Breast epithelium (tissue), 4 donors: ENCODE results near the gene KIAA0232. TPM values are rescaled to one million over a fixed set of nuclear protein-coding genes. Genes with fewer than 3 reads are reported as not detected.
"Not testable (repeated sequence)": the region's sequence is repeated elsewhere in the genome, so short reads cannot be mapped to it uniquely, and the experiment has no call there.

Source experiments
- DNase-seq, 2 donors: peaks; one replicate each; pipeline ENCODE4 v3.0.0-alpha.2; 2019; ENCODE audit warnings: low spot score in 2 of 2
- H3K27ac ChIP-seq, 2 donors: fragments of 200-600 bp; sonication (generic) in 1 of 2; one replicate each; pipeline ENCODE4 v1.5.1; 2016 to 2019; ENCODE audit warnings: mild to moderate bottlenecking in 1 of 2
- H3K27me3 ChIP-seq, 2 donors: fragments of 200-600 bp; sonication (generic) in 1 of 2; one replicate each; pipeline versions ENCODE4 v1.5.1 to v1.6.0; 2017 to 2019; ENCODE audit warnings: control low read depth in 1 of 2, mild to moderate bottlenecking in 1 of 2
- H3K36me3 ChIP-seq: fragments of 200-600 bp; one replicate; pipeline ENCODE4 v1.5.1; 2019
- H3K4me1 ChIP-seq, 2 donors: fragments of 200-600 bp; sonication (generic); one replicate each; pipeline ENCODE4 v1.5.1; 2016 to 2019; ENCODE audit warnings: control low read depth in 1 of 2
- H3K4me3 ChIP-seq, 3 donors: fragments of 200-600 bp; sonication (generic); 1 replicate in 2 of 3; 2 replicates in 1 of 3; pipeline ENCODE4 v1.5.1; 2016 to 2019; ENCODE audit warnings: mild to moderate bottlenecking in 3 of 3, moderate library complexity in 2 of 3
- H3K9me3 ChIP-seq, 2 donors: fragments of 200-600 bp; sonication (generic) in 1 of 2; one replicate each; pipeline ENCODE4 v1.5.1; 2016 to 2019; ENCODE audit warnings: control low read depth in 1 of 2
- POLR2A ChIP-seq: fragments of 450-650 bp; IDR thresholded peaks from one replicate; pipeline ENCODE4 v1.6.1; 2016; ENCODE audit warnings: antibody characterized with exemption, mild to moderate bottlenecking, moderate library complexity
- POLR2AphosphoS5 ChIP-seq, 3 donors: sonication (generic); formaldehyde crosslinking; IDR thresholded peaks; one replicate each; pipeline ENCODE4 v1.6.1; 2017; ENCODE audit warnings: antibody characterized with exemption in 3 of 3
- intact Hi-C: fragments of 100-400 bp; cut with DNase I; formaldehyde crosslinking; loops from one replicate; pipeline ENCODE4 v1.15.1; 2023; ENCODE audit warnings: low total_unique reads
- total RNA-seq, 3 donors: library from RNA; depleted of rRNA; stranded (reverse); fragments of >200 nt; gene quantifications; one replicate each; pipeline ENCODE4 v1.1.0, GENCODE V29; 2016
- TF ChIP-seq, protein P1 (sequence below), 3 donors: fragments of 450-650 bp; IDR thresholded peaks; one replicate each; pipeline ENCODE4 v1.5.1; 2016 to 2017; ENCODE audit warnings: antibody characterized with exemption in 3 of 3, mild to moderate bottlenecking in 3 of 3, moderate library complexity in 3 of 3

KIAA0232 gene
- total RNA-seq, 3 donors from 2014 or later = 31.5 to 40.8 (median 31.7) TPM

DNA sequence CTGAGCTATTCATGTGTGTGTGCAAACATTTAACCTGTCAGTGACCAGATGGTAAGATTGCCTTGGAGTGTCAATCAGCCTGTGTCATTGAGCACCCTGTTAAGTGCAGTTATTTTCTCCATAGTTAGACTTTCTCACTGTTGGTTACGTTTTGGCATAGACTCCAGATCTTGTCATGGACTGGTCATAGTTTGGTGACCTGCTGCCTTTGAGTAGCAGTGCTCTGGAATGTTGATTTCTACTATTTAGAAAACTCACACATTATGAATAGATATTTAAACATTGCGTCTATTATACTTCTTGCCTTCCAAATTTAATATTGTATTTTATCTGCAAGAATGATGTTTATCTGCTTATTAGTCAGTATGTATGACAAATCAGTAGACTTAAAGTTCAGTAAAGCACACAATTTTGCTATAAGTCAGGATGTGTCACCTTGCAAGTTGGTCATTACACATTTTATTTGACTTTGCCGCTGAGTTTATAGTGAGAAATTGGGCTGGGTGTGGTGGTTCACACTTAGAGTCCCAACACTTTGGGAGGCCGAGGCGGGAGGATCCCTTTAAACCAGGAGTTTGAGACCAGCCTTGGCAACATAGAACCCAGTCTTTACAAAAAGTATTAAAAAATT is 42.4 kb downstream of the KIAA0232 start:
- peaks cover 0 to 17% of the 10 kb centered on the region in 2 donors for H3K9me3 ChIP-seq
- no peak overlapping the region for H3K27ac ChIP-seq
- H3K4me3 ChIP-seq = no peak overlapping the region
- intact Hi-C loops = no loop called here
- no peak for DNase-seq
- H3K36me3 ChIP-seq = peaks cover 4% of the 10 kb centered on the region
- H3K27me3 ChIP-seq = no peaks in the 10 kb centered on the region
- H3K4me1 ChIP-seq = no peaks in the 10 kb centered on the region
- TF ChIP-seq, protein P1, sequence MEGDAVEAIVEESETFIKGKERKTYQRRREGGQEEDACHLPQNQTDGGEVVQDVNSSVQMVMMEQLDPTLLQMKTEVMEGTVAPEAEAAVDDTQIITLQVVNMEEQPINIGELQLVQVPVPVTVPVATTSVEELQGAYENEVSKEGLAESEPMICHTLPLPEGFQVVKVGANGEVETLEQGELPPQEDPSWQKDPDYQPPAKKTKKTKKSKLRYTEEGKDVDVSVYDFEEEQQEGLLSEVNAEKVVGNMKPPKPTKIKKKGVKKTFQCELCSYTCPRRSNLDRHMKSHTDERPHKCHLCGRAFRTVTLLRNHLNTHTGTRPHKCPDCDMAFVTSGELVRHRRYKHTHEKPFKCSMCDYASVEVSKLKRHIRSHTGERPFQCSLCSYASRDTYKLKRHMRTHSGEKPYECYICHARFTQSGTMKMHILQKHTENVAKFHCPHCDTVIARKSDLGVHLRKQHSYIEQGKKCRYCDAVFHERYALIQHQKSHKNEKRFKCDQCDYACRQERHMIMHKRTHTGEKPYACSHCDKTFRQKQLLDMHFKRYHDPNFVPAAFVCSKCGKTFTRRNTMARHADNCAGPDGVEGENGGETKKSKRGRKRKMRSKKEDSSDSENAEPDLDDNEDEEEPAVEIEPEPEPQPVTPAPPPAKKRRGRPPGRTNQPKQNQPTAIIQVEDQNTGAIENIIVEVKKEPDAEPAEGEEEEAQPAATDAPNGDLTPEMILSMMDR (IDR thresholded peaks at IDR 0.05) = no peak
- TF ChIP-seq POLR2AphosphoS5 (IDR thresholded peaks at IDR 0.05) (no peak), POLR2A (no peak)

DNA sequence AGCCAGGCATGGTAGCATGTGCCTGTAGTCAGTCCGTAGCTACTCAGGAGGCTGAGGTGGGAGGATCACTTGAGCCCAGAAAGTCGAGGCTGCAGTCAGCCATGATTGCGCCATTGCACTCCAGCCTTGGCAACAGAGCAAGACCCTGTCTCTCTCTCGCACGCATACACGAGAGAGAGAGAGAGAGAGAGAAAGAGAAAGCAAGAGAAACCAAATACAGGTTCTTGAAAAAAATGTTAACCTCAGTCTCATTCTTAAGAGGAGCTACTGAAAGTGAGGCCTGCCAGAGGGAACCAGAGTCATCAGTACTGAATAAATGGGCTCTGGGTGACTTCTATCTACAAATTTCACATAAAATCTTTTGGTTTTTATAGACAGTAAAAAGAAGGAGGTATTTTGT is 42.9 kb downstream of the KIAA0232 start:
- peaks cover 0 to 13% of the 10 kb centered on the region in 2 donors for H3K9me3 ChIP-seq
- peaks cover 4% of the 10 kb centered on the region for H3K36me3 ChIP-seq
- H3K27ac ChIP-seq = no peak overlapping the region
- H3K4me1 ChIP-seq = no peaks in the 10 kb centered on the region
- TF ChIP-seq POLR2AphosphoS5 (IDR thresholded peaks at IDR 0.05) (no peak), POLR2A (no peak)
- TF ChIP-seq, protein P1 (IDR thresholded peaks at IDR 0.05) = no peak
- no peaks in the 10 kb centered on the region for H3K27me3 ChIP-seq
- no peak for DNase-seq
- intact Hi-C loops = no loop called here
- no peak overlapping the region for H3K4me3 ChIP-seq

DNA sequence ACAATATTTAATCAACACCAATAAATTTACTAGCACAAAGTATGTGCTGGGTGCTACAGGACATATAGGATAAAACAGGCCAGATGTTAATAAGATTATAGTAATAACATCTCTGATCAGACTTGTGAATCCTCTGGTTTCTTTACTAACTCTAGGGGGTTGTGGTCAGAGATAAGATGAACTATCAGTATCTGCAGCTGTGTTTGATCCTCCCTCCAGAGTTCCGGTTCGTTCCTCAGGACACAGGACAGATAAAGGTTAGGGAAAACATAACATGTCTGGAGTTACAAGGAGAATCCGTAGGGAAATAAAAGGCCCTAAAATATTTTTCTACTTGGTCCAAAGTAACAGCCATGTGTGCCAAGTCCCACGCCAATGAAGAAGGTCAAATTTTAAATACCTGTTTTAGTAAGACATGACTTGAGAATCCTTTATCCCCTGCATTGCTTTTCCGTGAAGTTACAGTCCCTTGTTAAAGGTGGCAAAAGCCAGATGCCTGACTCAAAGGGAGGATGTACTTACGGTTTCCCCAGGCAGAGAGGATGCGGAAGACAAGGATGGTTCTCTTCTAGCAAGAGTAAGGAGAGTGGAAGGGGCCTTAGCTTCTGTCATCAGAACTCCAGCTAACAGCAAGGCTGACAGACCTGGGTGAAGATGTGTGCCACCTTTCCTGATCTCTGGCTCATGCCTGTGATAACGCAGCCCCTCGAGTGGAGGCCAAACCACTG is 44.4 kb downstream of the KIAA0232 start:
- no peaks in the 10 kb centered on the region for H3K4me1 ChIP-seq

DNA sequence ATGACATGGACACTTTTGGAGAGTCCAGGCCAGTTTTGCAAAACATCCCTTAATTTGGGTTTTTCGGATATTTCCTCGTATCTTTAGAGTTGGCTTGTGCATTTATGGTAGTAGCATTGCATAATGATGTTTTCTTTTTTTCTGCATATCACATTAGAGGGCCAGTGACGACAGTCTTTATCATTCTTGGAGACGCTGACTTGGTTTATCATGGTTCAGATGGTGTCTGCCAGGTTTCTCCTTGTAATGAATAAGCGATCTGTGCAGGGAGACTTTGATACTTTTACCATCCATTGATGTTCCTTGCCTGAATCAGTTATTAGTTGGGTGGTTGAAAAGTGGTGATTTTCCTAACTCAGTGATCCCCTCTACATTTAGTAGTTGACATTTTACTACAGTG is 46.6 kb downstream of the KIAA0232 start:
- Histone ChIP-seq H3K4me3 (no peak overlapping the region), H3K9me3 (no peaks in the 10 kb centered on the region), H3K27me3 (no peaks in the 10 kb centered on the region), H3K36me3 (peaks cover 4% of the 10 kb centered on the region), H3K4me1 (no peaks in the 10 kb centered on the region), H3K27ac (no peak overlapping the region)
- intact Hi-C loops = no loop called here
- DNase-seq = no peak
- TF ChIP-seq POLR2AphosphoS5 (IDR thresholded peaks at IDR 0.05) (no peak), POLR2A (no peak)
- TF ChIP-seq, protein P1 (IDR thresholded peaks at IDR 0.05) = no peak

More for the DNA sequence above, 44.4 kb downstream of the KIAA0232 start:
- TF ChIP-seq, protein P1 (IDR thresholded peaks at IDR 0.05) = no peak
- H3K27ac ChIP-seq = no peak overlapping the region
- no peaks in the 10 kb centered on the region for H3K9me3 ChIP-seq
- DNase-seq = no peak
- peaks cover 4% of the 10 kb centered on the region for H3K36me3 ChIP-seq
- intact Hi-C loops = no loop called here
- no peak overlapping the region for H3K4me3 ChIP-seq
- no peaks in the 10 kb centered on the region for H3K27me3 ChIP-seq

DNA sequence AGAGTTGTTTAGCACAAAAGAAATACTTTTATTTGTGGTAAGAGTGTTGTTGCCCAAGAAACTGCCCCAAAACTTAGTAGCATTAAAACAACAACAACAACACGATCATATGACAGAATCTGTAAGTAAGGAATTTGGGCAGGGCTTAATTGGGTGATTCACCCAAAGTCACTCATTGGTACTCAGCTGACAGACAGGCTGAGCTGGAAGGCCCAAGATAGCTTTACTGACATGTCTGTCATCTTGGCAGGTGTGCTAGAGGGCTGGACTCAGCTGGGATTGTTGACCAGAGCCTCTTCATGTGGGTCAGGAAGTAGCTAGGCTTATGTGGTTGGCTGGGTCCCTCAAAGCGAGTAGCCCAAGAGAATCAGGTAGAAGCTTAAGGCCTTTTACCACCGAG is 52.3 kb downstream of the KIAA0232 start:
- TF ChIP-seq POLR2AphosphoS5 (IDR thresholded peaks at IDR 0.05) (no peak), POLR2A (no peak)
- TF ChIP-seq, protein P1 (IDR thresholded peaks at IDR 0.05) = no peak
- intact Hi-C loops = no loop called here
- H3K27ac ChIP-seq = no peak overlapping the region
- no peaks in the 10 kb centered on the region for H3K4me1 ChIP-seq
- H3K9me3 ChIP-seq = no peaks in the 10 kb centered on the region
- no peaks in the 10 kb centered on the region for H3K27me3 ChIP-seq
- no peaks in the 10 kb centered on the region for H3K36me3 ChIP-seq
- no peak for DNase-seq
- no peak overlapping the region for H3K4me3 ChIP-seq

DNA sequence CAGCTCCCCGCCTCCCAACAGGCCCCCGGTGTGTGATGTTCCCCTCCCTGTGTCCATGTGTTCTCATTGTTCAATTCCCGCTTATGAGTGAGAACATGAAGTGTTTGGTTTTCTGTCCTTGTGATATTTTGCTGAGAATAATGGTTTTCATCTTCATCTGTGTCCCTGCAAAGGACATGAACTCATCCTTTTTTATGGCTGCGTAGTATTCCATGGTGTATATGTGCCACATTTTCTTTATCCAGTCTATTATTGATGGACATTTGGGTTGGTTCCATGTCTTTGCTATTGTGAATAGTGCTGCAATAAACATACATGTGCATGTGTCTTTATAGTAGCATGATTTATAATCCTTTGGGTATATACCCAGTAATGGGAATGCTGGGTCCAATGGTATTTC is 53.1 kb downstream of the KIAA0232 start:
- H3K27me3 ChIP-seq, H3K4me1 ChIP-seq, H3K4me3 ChIP-seq, DNase-seq, H3K9me3 ChIP-seq, intact Hi-C loops, H3K27ac ChIP-seq, H3K36me3 ChIP-seq: not testable (repeated sequence)

DNA sequence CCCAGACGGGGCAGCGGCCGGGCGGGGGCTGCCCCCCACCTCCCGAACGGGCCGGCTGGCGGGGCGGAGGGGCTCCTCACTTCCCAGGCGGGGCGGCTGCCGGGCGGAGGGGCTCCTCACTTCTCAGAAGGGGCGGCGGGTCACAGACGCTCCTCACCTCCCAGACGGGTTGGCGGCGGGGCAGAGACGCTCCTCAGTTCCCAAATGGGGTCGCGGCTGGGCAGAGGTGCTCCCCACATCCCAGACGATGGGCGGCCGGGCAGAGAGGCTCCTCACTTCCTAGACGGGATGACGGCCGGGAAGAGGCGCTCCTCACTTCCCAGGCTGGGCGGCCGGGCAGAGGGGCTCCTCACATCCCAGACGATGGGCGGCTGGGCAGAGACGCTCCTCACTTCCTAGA is 54.6 kb downstream of the KIAA0232 start:
- not testable (repeated sequence) for H3K4me3 ChIP-seq

More for the DNA sequence above, 54.6 kb downstream of the KIAA0232 start:
- H3K27ac ChIP-seq, H3K4me1 ChIP-seq, intact Hi-C loops, DNase-seq, H3K36me3 ChIP-seq, H3K9me3 ChIP-seq, H3K27me3 ChIP-seq: not testable (repeated sequence)
